Fibroblast of lung (primary cell): Measurements from ENCODE around the gene GRAP2.

Source experiments
- EZH2 ChIP-seq: IDR thresholded peaks from 2 replicates; pipeline ENCODE4 v1.5.1; 2012; ENCODE audit warnings: low read length, control low read depth, mild to moderate bottlenecking; ENCODE audit errors: missing control alignments
- TF ChIP-seq, protein P1 (sequence below), 2 donors: IDR thresholded peaks in 1 of 2; conservative IDR thresholded peaks in 1 of 2; 1 replicate in 1 of 2; 2 replicates in 1 of 2; pipeline ENCODE4 v1.5.1; 2011 to 2012; ENCODE audit warnings: low read length in 2 of 2, control low read depth in 1 of 2, inconsistent platforms in 1 of 2, low read depth in 1 of 2, mild to moderate bottlenecking in 1 of 2

GRCh38 chr22:40002935-40003715 is 102.2 kb downstream of the GRAP2 start:
- TF ChIP-seq, protein P1, sequence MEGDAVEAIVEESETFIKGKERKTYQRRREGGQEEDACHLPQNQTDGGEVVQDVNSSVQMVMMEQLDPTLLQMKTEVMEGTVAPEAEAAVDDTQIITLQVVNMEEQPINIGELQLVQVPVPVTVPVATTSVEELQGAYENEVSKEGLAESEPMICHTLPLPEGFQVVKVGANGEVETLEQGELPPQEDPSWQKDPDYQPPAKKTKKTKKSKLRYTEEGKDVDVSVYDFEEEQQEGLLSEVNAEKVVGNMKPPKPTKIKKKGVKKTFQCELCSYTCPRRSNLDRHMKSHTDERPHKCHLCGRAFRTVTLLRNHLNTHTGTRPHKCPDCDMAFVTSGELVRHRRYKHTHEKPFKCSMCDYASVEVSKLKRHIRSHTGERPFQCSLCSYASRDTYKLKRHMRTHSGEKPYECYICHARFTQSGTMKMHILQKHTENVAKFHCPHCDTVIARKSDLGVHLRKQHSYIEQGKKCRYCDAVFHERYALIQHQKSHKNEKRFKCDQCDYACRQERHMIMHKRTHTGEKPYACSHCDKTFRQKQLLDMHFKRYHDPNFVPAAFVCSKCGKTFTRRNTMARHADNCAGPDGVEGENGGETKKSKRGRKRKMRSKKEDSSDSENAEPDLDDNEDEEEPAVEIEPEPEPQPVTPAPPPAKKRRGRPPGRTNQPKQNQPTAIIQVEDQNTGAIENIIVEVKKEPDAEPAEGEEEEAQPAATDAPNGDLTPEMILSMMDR (conservative IDR thresholded peaks at IDR 0.05 in 1 of 2, IDR thresholded peaks at IDR 0.05 in 1 of 2; ENCODE audit: low read depth in 1 of 2, low read length in 2 of 2), result no peak
- TF ChIP-seq EZH2, result no peak
